ENCODE results near the gene TRUB2. TPM values are rescaled to one million over a fixed set of nuclear protein-coding genes. Genes with fewer than 3 reads are reported as not detected.
A peak's percentile ranks its signal among the peaks of the same experiment; 100 is the strongest.

The TRUB2 gene
- total and polyA plus RNA-seq, 12 donors = 18.0 to 50.3 (median 41.5) TPM

GRCh38 chr9:128276574-128277270 lies 45.5 kb downstream of the TRUB2 start:
- H3K27ac ChIP-seq = peak overlapping the region in 9 of 10 donors; percentile 70 to 96 (median 93)
- no peaks in the 10 kb centered on the region for H3K27me3 ChIP-seq
- intact Hi-C loops (cut with DNase I) = loop anchor here in 3 of 10 donors (5.0 kb wide), 1 partner anchor 46 kb away; the partner anchor contains the start of genes COQ4 (in 3 of the 3) and TRUB2 (in 3 of the 3)
- H3K4me3 ChIP-seq = peak overlapping the region; percentile 33 to 96 (median 88)
- 7% methylated on average over 23 of the region's 23 CpGs for WGBS, 2 donors
- H3K36me3 ChIP-seq = peaks cover 0 to 22% (median 10%) of the 10 kb centered on the region in 9 donors
- peak; percentile 5 to 34 (median 17) for ATAC-seq
- TF ChIP-seq CTCF (IDR thresholded peaks at IDR 0.05) = no peak
- H3K9me3 ChIP-seq = no peaks in the 10 kb centered on the region
- H3K4me1 ChIP-seq = peaks cover 3 to 56% (median 29%) of the 10 kb centered on the region in 9 donors
- peak; percentile 22 to 46 for DNase-seq

GRCh38 chr9:128276008-128276573 lies 46.2 kb downstream of the TRUB2 start, which contains the start of gene SWI5:
Gene SWI5 (plus strand): TSS chr9:128276276.
- peaks cover 3 to 56% (median 29%) of the 10 kb centered on the region in 9 donors for H3K4me1 ChIP-seq
- H3K4me3 ChIP-seq = peak within 1 kb of the TSS; percentile 76 to 96 (median 90)
- no peaks in the 10 kb centered on the region for H3K9me3 ChIP-seq
- peak within 1 kb of the TSS; percentile 10 to 96 (median 94) for H3K27ac ChIP-seq
- peaks cover 0 to 28% (median 11%) of the 10 kb centered on the region in 9 donors for H3K36me3 ChIP-seq
- ATAC-seq (peak; percentile 97 to 98 (median 98)), DNase-seq (peak; percentile 100)
- intact Hi-C loops (cut with DNase I) = loop anchor here in 3 of 10 donors (5.0 kb wide), 1 partner anchor 46 kb away; the partner anchor contains the start of genes COQ4 (in 3 of the 3) and TRUB2 (in 3 of the 3)
- no peaks in the 10 kb centered on the region for H3K27me3 ChIP-seq
- 0 to 1% methylated on average over 33 to 38 of the region's 38 CpGs for WGBS, 2 donors
- no peak for TF ChIP-seq CTCF (IDR thresholded peaks at IDR 0.05)

DNA sequence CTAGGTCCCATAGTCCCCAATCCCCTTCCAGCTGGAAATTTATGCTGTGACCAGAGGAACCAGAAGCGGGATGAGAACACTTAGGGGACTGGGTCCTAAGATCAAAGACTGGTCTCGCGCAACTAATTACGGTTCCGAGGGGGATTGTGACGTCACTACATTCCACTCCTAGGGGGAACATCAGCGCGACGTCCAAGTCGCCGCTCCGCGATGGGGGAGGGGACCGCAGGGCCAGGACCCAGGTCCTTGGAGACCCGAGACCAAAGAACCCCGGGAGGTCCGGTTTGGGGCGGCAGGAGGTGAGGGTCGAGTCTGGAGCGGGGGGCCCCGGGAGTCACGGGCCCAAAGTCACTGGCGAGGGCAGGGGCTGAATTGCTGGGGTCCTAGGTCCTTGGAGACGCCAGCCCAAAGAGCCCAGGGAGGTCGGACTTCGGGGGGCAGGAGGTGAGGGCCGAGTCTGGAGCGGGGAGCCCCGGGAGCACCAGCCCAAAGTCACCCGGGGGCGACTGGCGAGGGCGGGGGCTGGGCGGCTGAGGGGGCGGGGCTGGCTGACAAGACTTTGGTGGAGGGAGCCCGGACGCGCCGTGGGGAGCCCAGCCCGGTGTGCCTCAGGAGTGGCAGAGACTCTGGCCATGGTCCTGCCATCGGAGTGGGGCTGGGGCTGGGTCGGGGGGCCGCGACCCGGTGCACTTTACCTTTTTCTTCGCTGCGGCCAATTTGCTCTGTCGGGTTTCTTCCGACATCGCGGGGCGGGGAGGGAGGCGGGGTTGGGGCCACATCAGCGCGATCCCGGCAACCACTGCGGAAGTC lies 46.8 kb downstream of the TRUB2 start, which contains the start of gene GOLGA2:
GOLGA2 (minus strand) TSS at position 810 of the 810 bp plus-strand sequence; CDS start at position 779, 31 bp downstream.
- intact Hi-C loops (cut with DNase I) = loop anchor here in 3 of 10 donors (5.0 kb wide), 1 partner anchor 47 kb away; the partner anchor contains the start of genes COQ4 (in 3 of the 3) and TRUB2 (in 3 of the 3)
- Histone ChIP-seq H3K27me3 (no peaks in the 10 kb centered on the region), H3K9me3 (no peaks in the 10 kb centered on the region), H3K4me3 (peak within 1 kb of the TSS; percentile 76 to 96 (median 90)), H3K4me1 (peaks cover 3 to 56% (median 29%) of the 10 kb centered on the region in 9 donors), H3K27ac (peak within 1 kb of the TSS; percentile 10 to 96 (median 94)), H3K36me3 (peaks cover 0 to 35% (median 16%) of the 10 kb centered on the region in 9 donors)
- 1% methylated on average over 55 to 57 of the region's 57 CpGs for whole genome bisulfite sequencing, 2 donors
- no peak for TF ChIP-seq CTCF (IDR thresholded peaks at IDR 0.05)
- peak; percentile 59 to 80 (median 68) for ATAC-seq
- DNase-seq = peak in 1 of 2 donors; percentile 50
